ENCODE measurements around the gene TMCC3. TPM values are rescaled to one million over a fixed set of nuclear protein-coding genes. Genes with fewer than 3 reads are reported as not detected.

TMCC3 gene
- total RNA-seq, 1 donor = 1.7 TPM

- H3K4me3 ChIP-seq (ENCODE audit: low read depth, low read length) = no peak overlapping the region
- no peak for TF ChIP-seq CTCF (IDR thresholded peaks at IDR 0.05; ENCODE audit: insufficient read depth, low read depth, low read length)
- no peak for DNase-seq (ENCODE audit: low read depth)
Measured at GRCh38 chr12:94663702-94664101, 13.3 kb upstream of the TMCC3 start.

GRCh38 chr12:94663071-94663470 lies 12.7 kb upstream of the TMCC3 start:
- no peak overlapping the region for H3K4me3 ChIP-seq (ENCODE audit: low read depth, low read length)
- TF ChIP-seq CTCF (IDR thresholded peaks at IDR 0.05; ENCODE audit: insufficient read depth, low read depth, low read length) = no peak
- DNase-seq (ENCODE audit: low read depth) = no peak

GRCh38 chr12:94660436-94660835 lies 10.1 kb upstream of the TMCC3 start:
- no peak overlapping the region for H3K4me3 ChIP-seq (ENCODE audit: low read depth, low read length)
- no peak for TF ChIP-seq CTCF (IDR thresholded peaks at IDR 0.05; ENCODE audit: insufficient read depth, low read depth, low read length)
- no peak for DNase-seq (ENCODE audit: low read depth)

- DNase-seq (ENCODE audit: low read depth) = no peak
- no peak for TF ChIP-seq CTCF (IDR thresholded peaks at IDR 0.05; ENCODE audit: insufficient read depth, low read depth, low read length)
- H3K4me3 ChIP-seq (ENCODE audit: low read depth, low read length) = no peak overlapping the region
Measured at GRCh38 chr12:94659346-94659930, 9.1 kb upstream of the TMCC3 start.

- no peak for DNase-seq (ENCODE audit: low read depth)
- H3K4me3 ChIP-seq (ENCODE audit: low read depth, low read length) = no peak overlapping the region
- TF ChIP-seq CTCF (IDR thresholded peaks at IDR 0.05; ENCODE audit: insufficient read depth, low read depth, low read length) = no peak
Measured at GRCh38 chr12:94658931-94659330, 8.6 kb upstream of the TMCC3 start.

GRCh38 chr12:94656556-94656955 lies 6.2 kb upstream of the TMCC3 start:
- no peak for DNase-seq (ENCODE audit: low read depth)
- TF ChIP-seq CTCF (IDR thresholded peaks at IDR 0.05; ENCODE audit: insufficient read depth, low read depth, low read length) = no peak
- H3K4me3 ChIP-seq (ENCODE audit: low read depth, low read length) = no peak overlapping the region
